Heart left ventricle (tissue), 16 donors: Measurements from ENCODE around the gene OLIG1. TPM values are rescaled to one million over a fixed set of nuclear protein-coding genes. Genes with fewer than 3 reads are reported as not detected.

ENCODE experiments used
- ATAC-seq, 4 donors: fragments of 200-7000 bp; cut with Tn5 transposase; one replicate each; pipeline ENCODE4 v1.9.1; 2020 to 2022; ENCODE audit warnings: moderate library complexity in 4 of 4, mild to moderate bottlenecking in 3 of 4, moderate number of reproducible peaks in 1 of 4
- DNase-seq, 5 donors: peaks; one replicate each; pipeline ENCODE4 v3.0.0-alpha.2; 2020
- H3K27ac ChIP-seq, 12 donors: fragments of 200-600 bp; sonication (generic) in 4 of 12; one replicate each; pipeline versions ENCODE4 v1.5.0 to v1.8.0; 2016 to 2022; ENCODE audit warnings: mild to moderate bottlenecking in 2 of 12
- H3K27me3 ChIP-seq, 9 donors: fragments of 200-600 bp; sonication (generic) in 2 of 9; one replicate each; pipeline versions ENCODE4 v1.5.1 to v1.8.0; 2016 to 2022; ENCODE audit warnings: mild to moderate bottlenecking in 3 of 9
- H3K36me3 ChIP-seq, 9 donors: fragments of 200-600 bp; sonication (generic) in 2 of 9; one replicate each; pipeline versions ENCODE4 v1.5.0 to v1.8.0; 2018 to 2022; ENCODE audit warnings: mild to moderate bottlenecking in 2 of 9
- H3K4me1 ChIP-seq, 12 donors: fragments of 200-600 bp; sonication (generic) in 4 of 12; one replicate each; pipeline versions ENCODE4 v1.5.0 to v1.8.0; 2016 to 2022; ENCODE audit warnings: mild to moderate bottlenecking in 3 of 12
- H3K4me3 ChIP-seq, 12 donors: fragments of 200-600 bp; sonication (generic) in 4 of 12; one replicate each; pipeline versions ENCODE4 v1.5.0 to v1.8.0; 2017 to 2022; ENCODE audit warnings: mild to moderate bottlenecking in 9 of 12, moderate library complexity in 4 of 12
- H3K9me3 ChIP-seq, 12 donors: fragments of 200-600 bp; sonication (generic) in 4 of 12; one replicate each; pipeline versions ENCODE4 v1.5.0 to v1.8.0; 2016 to 2022; ENCODE audit warnings: mild to moderate bottlenecking in 1 of 12
- POLR2A ChIP-seq, 2 donors: fragments of 450-650 bp; IDR thresholded peaks; one replicate each; pipeline ENCODE4 v1.6.1; 2017; ENCODE audit warnings: antibody characterized with exemption in 2 of 2, mild to moderate bottlenecking in 2 of 2, moderate library complexity in 2 of 2
- WGBS, 4 donors: extraction: QIAGEN DNeasy Blood & Tissue Kit in 2 of 4; methylation state at CpG; one replicate each; pipeline versions ENCODE4 v1.1.5 to v1.1.7; 2013 to 2018; 5-methylcytosine and 5-hydroxymethylcytosine counted together
- intact Hi-C, 10 donors: fragments of 100-400 bp; cut with DNase I; formaldehyde crosslinking; loops; one replicate each; pipeline versions ENCODE4 v1.11.1 to v1.14.2; 2022
- polyA plus RNA-seq, 2 donors: library from polyadenylated mRNA; stranded (reverse); fragments of 200-250 nt; gene quantifications; one replicate each; pipeline ENCODE4 v1.2.3, GENCODE V29; 2013
- total RNA-seq, 9 donors: library from RNA; depleted of rRNA in 2 of 9; stranded (reverse); fragments of >200 nt in 2 of 9; fragmentation: NEBNext Ultra II Directional in 3 of 9; extraction: Animal tissue kit (Norgen Biotek cat#: 25700) in 3 of 9; gene quantifications; one replicate each; pipeline versions ENCODE4 v1.1.0 to v1.2.4, GENCODE V29; 2016 to 2023
- TF ChIP-seq, protein P1 (sequence below), 12 donors: fragments of 200-600 bp; sonication (generic) in 4 of 12; IDR thresholded peaks; one replicate each; pipeline versions ENCODE4 v1.5.0 to v1.8.0; 2018 to 2022; ENCODE audit warnings: antibody characterized with exemption in 12 of 12, mild to moderate bottlenecking in 5 of 12
- donor health status: ischemic (EF 13 %, LVEDD 7.1; RV severe dilation, severe dysfunction).
- donor health status: healthy with polysubstance abuse.
- donor health status: DM: no; HTN: yes; CAD: no.
- donor health status: DM: no; HTN: no; CAD: no.
- donor health status: ischemic (EF 25% LVEDD 6.9; RV normal size, moderate dysfunction).
- donor health status: ischemic (EF 25% LVEDD 5.7; RV mildly dilated, moderate dysfunction).
- donor health status: healthy.
- donor health status: DM: yes; HTN: yes; CAD: no.
- donor health status: ischemic (EF 35%, LVEDD 5.7; RV mildly dilated, moderate dysfunction).
- donor health status: nonischemic (EF 11% LVEDD 7.7; RV severe dilation, severe dysfunction).
- donor health status: DM: yes; HTN: yes; CAD: no.
- donor health status: PGD.
- donor health status: ischemic (EF 29% LVEDD 5.4; RV normal size, mild dysfunction).
- donor health status: nonischemic (EF 23%, LVEDD 6.1; RV moderate dilation, normal function).

OLIG1 gene
- total and polyA plus RNA-seq, 11 donors = 0.11 to 0.67 TPM; not detected in 9

DNA sequence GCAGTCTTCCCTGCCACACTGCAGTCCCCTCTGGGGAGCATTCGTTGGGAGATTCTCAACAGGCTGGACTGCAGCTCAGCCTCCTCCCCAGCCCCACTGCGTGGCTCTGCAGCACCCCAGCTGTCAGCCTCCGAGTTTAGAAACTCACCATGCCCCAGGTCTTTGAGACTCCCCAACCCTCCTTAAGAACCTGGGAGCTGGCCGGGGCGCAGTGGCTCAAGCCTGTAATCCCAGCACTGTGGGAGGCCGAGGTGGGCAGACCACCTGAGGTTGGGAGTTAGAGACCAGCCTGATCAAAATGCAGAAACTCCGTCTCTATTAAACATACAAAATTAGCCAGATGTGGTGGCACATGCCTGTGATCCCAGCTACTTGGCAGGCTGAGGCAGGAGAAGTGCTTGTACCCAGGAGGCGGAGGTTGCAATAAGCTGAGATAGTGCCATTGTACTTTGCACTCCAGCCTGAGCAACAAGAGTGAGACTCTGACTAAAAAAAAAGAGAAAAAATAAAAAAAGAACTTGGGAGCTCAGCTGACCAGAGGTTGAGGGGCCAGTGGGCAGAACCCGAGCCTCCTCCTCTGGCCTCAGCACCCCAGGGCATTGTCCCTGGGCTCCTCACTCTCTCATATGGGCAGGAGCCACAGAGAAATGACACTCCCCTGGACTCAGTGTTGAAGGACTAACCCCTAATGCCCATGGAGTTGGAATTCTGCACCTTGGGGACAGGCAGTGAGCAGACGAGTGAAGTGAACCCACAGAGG, 38.6 kb upstream of the OLIG1 start:
- no peak for TF ChIP-seq POLR2A (IDR thresholded peaks at IDR 0.05)
- TF ChIP-seq, protein P1, sequence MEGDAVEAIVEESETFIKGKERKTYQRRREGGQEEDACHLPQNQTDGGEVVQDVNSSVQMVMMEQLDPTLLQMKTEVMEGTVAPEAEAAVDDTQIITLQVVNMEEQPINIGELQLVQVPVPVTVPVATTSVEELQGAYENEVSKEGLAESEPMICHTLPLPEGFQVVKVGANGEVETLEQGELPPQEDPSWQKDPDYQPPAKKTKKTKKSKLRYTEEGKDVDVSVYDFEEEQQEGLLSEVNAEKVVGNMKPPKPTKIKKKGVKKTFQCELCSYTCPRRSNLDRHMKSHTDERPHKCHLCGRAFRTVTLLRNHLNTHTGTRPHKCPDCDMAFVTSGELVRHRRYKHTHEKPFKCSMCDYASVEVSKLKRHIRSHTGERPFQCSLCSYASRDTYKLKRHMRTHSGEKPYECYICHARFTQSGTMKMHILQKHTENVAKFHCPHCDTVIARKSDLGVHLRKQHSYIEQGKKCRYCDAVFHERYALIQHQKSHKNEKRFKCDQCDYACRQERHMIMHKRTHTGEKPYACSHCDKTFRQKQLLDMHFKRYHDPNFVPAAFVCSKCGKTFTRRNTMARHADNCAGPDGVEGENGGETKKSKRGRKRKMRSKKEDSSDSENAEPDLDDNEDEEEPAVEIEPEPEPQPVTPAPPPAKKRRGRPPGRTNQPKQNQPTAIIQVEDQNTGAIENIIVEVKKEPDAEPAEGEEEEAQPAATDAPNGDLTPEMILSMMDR (IDR thresholded peaks at IDR 0.05) = no peak
- Histone ChIP-seq H3K27me3 (peaks cover 72 to 99% (median 94%) of the 10 kb centered on the region in 9 donors), H3K27ac (no peak overlapping the region), H3K36me3 (no peaks in the 10 kb centered on the region), H3K4me3 (no peak overlapping the region), H3K4me1 (peaks cover 0 to 37% (median 16%) of the 10 kb centered on the region in 12 donors), H3K9me3 (no peaks in the 10 kb centered on the region)
- DNase-seq (no peak), ATAC-seq (no peak)
- intact Hi-C loops = no loop called here
- 20 to 27% (median 22%) methylated on average over 6 to 10 of the region's 10 CpGs for WGBS, 4 donors

DNA sequence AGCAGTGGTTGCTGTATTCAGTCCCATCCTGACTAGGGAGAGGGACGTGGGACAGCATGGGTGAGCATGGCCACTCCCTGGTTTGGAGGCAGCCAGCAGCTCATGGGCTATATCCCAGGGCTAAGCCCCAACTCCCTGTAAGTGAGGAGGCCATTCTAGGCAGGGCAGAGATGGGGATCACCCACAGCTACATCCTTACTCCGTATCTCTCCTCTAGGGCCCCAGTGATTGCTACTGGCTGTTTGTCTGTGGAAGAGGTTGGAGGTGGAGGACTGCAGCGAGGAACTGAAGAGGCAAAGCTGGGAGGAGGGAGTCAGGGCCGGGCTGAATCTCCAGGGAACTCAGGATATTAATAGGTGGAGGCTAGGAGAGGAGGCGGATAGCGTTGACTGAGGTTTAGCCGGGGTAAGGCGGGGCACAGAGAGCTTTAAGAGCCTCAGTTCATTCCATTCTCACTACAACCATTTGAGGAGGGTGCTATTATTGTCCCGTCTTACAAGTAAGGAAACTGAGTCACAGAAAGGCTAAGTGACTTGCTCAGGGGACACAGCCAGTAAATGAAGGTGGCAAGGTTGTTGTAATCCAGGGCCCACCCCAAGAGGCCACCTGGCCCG, 37.4 kb upstream of the OLIG1 start:
- H3K4me3 ChIP-seq = no peak overlapping the region
- H3K9me3 ChIP-seq = no peaks in the 10 kb centered on the region
- intact Hi-C loops = no loop called here
- ATAC-seq = no peak
- H3K36me3 ChIP-seq = no peaks in the 10 kb centered on the region
- no peak for DNase-seq
- H3K4me1 ChIP-seq = peaks cover 0 to 37% (median 12%) of the 10 kb centered on the region in 12 donors
- H3K27me3 ChIP-seq = peaks cover 60 to 99% (median 82%) of the 10 kb centered on the region in 9 donors
- TF ChIP-seq, protein P1 (IDR thresholded peaks at IDR 0.05) = no peak
- TF ChIP-seq POLR2A (IDR thresholded peaks at IDR 0.05) = no peak
- no peak overlapping the region for H3K27ac ChIP-seq
- 13 to 23% (median 15%) methylated on average over 10 of the region's 10 CpGs for WGBS, 4 donors

DNA sequence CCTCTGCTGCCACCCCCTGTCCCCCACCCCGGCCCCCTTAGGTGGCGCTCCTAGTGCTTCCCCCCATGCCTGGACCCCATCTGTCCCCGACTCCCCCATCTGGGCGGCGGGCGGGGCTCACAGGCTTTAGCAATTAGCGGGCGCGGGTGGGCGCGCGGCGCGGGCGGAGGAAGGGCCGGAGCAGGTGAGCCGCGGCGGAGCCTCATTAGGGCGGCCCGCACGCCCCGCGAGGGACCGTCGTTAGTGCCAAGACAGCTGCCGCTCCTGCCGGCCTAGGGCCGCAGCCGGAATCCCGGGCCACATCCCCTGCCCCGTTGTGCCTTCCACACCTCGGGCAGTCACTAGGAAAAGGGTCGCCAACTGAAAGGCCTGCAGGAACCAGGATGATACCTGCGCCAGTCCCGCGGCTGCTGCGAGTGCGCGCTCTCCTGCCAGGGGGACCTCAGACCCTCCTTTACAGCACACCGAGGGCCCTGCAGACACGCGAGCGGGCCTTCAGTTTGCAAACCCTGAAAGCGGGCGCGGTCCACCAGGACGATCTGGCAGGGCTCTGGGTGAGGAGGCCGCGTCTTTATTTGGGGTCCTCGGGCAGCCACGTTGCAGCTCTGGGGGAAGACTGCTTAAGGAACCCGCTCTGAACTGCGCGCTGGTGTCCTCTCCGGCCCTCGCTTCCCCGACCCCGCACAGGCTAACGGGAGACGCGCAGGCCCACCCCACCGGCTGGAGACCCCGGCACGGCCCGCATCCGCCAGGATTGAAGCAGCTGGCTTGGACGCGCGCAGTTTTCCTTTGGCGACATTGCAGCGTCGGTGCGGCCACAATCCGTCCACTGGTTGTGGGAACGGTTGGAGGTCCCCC, 36.6 kb upstream of the OLIG1 start:
- ATAC-seq (no peak), DNase-seq (no peak)
- H3K27me3 ChIP-seq = peaks cover 52 to 99% (median 74%) of the 10 kb centered on the region in 9 donors
- H3K4me3 ChIP-seq = no peak overlapping the region
- H3K4me1 ChIP-seq = peaks cover 0 to 29% (median 12%) of the 10 kb centered on the region in 12 donors
- WGBS, 4 donors = 8 to 25% (median 8%) methylated on average over 5 to 76 of the region's 76 CpGs
- no peaks in the 10 kb centered on the region for H3K9me3 ChIP-seq
- H3K27ac ChIP-seq = no peak overlapping the region
- intact Hi-C loops = no loop called here
- H3K36me3 ChIP-seq = no peaks in the 10 kb centered on the region
- TF ChIP-seq POLR2A (IDR thresholded peaks at IDR 0.05) = no peak
- TF ChIP-seq, protein P1 (IDR thresholded peaks at IDR 0.05) = no peak
